PFSK-1 (cell line): ENCODE results near the gene GOLIM4.

Experiments
- POLR2AphosphoS5 ChIP-seq: IDR thresholded peaks from 2 replicates; pipeline ENCODE4 v1.6.1; 2012; ENCODE audit warnings: low read depth, mild to moderate bottlenecking, control low read depth, low read length, moderate library complexity
- REST ChIP-seq, 2 experiments: IDR thresholded peaks; 2 replicates each; pipeline versions ENCODE4 v1.6.1 to v1.8.0; 2011 to 2012; ENCODE audit warnings: low read depth in 2 of 2, low read length in 2 of 2, control low read depth in 1 of 2, inconsistent platforms in 1 of 2, mild to moderate bottlenecking in 1 of 2, moderate library complexity in 1 of 2; ENCODE audit not compliant: insufficient read depth in 1 of 2
- SIN3A ChIP-seq: IDR thresholded peaks from 2 replicates; pipeline ENCODE4 v1.6.1; 2012; ENCODE audit warnings: mild to moderate bottlenecking, low read length, moderate library complexity, borderline replicate concordance; ENCODE audit not compliant: insufficient read depth
- TAF1 ChIP-seq: IDR thresholded peaks from 2 replicates; pipeline ENCODE4 v1.6.1; 2012; ENCODE audit warnings: low read length, control low read depth, borderline replicate concordance; ENCODE audit not compliant: insufficient read depth

- no peak for TF ChIP-seq POLR2AphosphoS5
- TF ChIP-seq TAF1, result no peak
- TF ChIP-seq REST (IDR thresholded peaks at IDR 0.05; ENCODE audit: insufficient read depth in 1 of 2, low read depth in 2 of 2, low read length in 2 of 2), result no peak
- TF ChIP-seq SIN3A, result no peak
Measured at GRCh38 chr3:168025076-168025475, 70.6 kb downstream of the GOLIM4 start.
